Measurements from ENCODE around the gene OSBPL7. TPM values are rescaled to one million over a fixed set of nuclear protein-coding genes. Genes with fewer than 3 reads are reported as not detected.

The OSBPL7 gene
- total and polyA plus RNA-seq, 2 of the 13 experiments (the other 11 are each of a cell fraction or from before 2014, with no cell fraction given), result 4.7 to 6.6 TPM

DNA sequence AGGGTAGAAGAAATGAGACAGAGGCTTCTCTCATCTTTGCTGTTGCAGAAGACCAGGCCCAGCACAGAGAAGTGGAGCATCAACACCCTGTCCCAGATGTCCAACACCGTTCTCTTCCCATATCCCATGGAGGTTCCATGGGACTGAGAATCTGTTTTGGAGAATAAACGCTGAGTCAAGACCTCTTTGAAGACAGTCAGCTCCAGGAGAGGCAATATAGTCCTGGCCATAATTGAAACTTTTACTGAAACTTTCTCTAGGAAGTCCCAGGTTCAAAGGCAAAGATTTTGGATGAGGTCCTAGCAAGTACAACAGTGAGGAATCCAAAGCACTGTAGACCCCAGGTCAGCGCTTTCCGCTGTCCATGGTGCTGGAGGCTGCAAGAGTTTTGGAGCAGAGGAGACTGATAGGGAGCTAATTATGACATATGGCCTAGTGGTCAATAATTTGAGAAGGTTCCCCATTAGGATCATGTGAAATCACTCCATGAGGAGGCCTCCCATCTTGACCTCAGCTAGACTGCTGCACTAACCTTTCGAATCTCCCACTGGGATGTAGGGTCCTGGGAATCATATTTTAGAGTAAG lies 36.0 kb downstream of the OSBPL7 start (continued):
- TF ChIP-seq ZHX1 (CRISPR knock-in tag; IDR thresholded peaks at IDR 0.05; ENCODE audit: low read depth), result no peak
- no peak for TF ChIP-seq TAF1 (CRISPR knock-in tag; IDR thresholded peaks at IDR 0.05)
- TF ChIP-seq RXRA (CRISPR knock-in tag; IDR thresholded peaks at IDR 0.05), result no peak
- TF ChIP-seq, protein P1, sequence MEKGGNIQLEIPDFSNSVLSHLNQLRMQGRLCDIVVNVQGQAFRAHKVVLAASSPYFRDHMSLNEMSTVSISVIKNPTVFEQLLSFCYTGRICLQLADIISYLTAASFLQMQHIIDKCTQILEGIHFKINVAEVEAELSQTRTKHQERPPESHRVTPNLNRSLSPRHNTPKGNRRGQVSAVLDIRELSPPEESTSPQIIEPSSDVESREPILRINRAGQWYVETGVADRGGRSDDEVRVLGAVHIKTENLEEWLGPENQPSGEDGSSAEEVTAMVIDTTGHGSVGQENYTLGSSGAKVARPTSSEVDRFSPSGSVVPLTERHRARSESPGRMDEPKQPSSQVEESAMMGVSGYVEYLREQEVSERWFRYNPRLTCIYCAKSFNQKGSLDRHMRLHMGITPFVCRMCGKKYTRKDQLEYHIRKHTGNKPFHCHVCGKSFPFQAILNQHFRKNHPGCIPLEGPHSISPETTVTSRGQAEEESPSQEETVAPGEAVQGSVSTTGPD (CRISPR knock-in tag; IDR thresholded peaks at IDR 0.05), result no peak
- no peak for TF ChIP-seq SMARCE1 (IDR thresholded peaks at IDR 0.05; ENCODE audit: borderline replicate concordance)
- TF ChIP-seq, protein P2, sequence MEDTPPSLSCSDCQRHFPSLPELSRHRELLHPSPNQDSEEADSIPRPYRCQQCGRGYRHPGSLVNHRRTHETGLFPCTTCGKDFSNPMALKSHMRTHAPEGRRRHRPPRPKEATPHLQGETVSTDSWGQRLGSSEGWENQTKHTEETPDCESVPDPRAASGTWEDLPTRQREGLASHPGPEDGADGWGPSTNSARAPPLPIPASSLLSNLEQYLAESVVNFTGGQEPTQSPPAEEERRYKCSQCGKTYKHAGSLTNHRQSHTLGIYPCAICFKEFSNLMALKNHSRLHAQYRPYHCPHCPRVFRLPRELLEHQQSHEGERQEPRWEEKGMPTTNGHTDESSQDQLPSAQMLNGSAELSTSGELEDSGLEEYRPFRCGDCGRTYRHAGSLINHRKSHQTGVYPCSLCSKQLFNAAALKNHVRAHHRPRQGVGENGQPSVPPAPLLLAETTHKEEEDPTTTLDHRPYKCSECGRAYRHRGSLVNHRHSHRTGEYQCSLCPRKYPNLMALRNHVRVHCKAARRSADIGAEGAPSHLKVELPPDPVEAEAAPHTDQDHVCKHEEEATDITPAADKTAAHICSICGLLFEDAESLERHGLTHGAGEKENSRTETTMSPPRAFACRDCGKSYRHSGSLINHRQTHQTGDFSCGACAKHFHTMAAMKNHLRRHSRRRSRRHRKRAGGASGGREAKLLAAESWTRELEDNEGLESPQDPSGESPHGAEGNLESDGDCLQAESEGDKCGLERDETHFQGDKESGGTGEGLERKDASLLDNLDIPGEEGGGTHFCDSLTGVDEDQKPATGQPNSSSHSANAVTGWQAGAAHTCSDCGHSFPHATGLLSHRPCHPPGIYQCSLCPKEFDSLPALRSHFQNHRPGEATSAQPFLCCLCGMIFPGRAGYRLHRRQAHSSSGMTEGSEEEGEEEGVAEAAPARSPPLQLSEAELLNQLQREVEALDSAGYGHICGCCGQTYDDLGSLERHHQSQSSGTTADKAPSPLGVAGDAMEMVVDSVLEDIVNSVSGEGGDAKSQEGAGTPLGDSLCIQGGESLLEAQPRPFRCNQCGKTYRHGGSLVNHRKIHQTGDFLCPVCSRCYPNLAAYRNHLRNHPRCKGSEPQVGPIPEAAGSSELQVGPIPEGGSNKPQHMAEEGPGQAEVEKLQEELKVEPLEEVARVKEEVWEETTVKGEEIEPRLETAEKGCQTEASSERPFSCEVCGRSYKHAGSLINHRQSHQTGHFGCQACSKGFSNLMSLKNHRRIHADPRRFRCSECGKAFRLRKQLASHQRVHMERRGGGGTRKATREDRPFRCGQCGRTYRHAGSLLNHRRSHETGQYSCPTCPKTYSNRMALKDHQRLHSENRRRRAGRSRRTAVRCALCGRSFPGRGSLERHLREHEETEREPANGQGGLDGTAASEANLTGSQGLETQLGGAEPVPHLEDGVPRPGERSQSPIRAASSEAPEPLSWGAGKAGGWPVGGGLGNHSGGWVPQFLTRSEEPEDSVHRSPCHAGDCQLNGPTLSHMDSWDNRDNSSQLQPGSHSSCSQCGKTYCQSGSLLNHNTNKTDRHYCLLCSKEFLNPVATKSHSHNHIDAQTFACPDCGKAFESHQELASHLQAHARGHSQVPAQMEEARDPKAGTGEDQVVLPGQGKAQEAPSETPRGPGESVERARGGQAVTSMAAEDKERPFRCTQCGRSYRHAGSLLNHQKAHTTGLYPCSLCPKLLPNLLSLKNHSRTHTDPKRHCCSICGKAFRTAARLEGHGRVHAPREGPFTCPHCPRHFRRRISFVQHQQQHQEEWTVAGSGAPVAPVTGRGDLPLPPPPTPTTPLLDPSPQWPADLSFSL (CRISPR knock-in tag; IDR thresholded peaks at IDR 0.05), result no peak
- no peak for TF ChIP-seq ZNF75D (CRISPR knock-in tag; IDR thresholded peaks at IDR 0.05; ENCODE audit: borderline replicate concordance)
- no peak for TF ChIP-seq ZNF850 (CRISPR knock-in tag; conservative IDR thresholded peaks at IDR 0.05)
- no peak for TF ChIP-seq U2AF1 (optimal IDR thresholded peaks at IDR 0.05; ENCODE audit: low read depth, low read length)
- TF ChIP-seq ZNF430 (CRISPR knock-in tag; IDR thresholded peaks at IDR 0.05), result peak; percentile 66; the same call in 1 of the 2 replicates
- no peak for TF ChIP-seq ZNF234 (CRISPR knock-in tag; conservative IDR thresholded peaks at IDR 0.05)
- TF ChIP-seq CREB1 (IDR thresholded peaks at IDR 0.05), result no peak
- no peak for TF ChIP-seq CREB1 (CRISPR knock-in tag; IDR thresholded peaks at IDR 0.05)
- TF ChIP-seq, protein P3, sequence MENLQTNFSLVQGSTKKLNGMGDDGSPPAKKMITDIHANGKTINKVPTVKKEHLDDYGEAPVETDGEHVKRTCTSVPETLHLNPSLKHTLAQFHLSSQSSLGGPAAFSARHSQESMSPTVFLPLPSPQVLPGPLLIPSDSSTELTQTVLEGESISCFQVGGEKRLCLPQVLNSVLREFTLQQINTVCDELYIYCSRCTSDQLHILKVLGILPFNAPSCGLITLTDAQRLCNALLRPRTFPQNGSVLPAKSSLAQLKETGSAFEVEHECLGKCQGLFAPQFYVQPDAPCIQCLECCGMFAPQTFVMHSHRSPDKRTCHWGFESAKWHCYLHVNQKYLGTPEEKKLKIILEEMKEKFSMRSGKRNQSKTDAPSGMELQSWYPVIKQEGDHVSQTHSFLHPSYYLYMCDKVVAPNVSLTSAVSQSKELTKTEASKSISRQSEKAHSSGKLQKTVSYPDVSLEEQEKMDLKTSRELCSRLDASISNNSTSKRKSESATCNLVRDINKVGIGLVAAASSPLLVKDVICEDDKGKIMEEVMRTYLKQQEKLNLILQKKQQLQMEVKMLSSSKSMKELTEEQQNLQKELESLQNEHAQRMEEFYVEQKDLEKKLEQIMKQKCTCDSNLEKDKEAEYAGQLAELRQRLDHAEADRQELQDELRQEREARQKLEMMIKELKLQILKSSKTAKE (CRISPR knock-in tag; IDR thresholded peaks at IDR 0.05; ENCODE audit: borderline replicate concordance), result no peak
- no peak for TF ChIP-seq RFXAP (CRISPR knock-in tag; IDR thresholded peaks at IDR 0.05; ENCODE audit: borderline replicate concordance)
- 0 out of 2 replicates have a peak, but pooled peaks have one; percentile 38 for TF ChIP-seq ATF7-NPFF (CRISPR knock-in tag; IDR thresholded peaks at IDR 0.05; ENCODE audit: low read depth)
- TF ChIP-seq RAD21 (CRISPR knock-in tag; IDR thresholded peaks at IDR 0.05), result no peak
- TF ChIP-seq ZNF256 (CRISPR knock-in tag; conservative IDR thresholded peaks at IDR 0.05), result no peak

All from HepG2 (cell line).